K562 (cell line): ENCODE results near the gene FCRL3.

ENCODE experiments used
- ZNF764 ChIP-seq: fragments of 250-450 bp; sonication (Bioruptor Pico); IDR thresholded peaks from 2 replicates; pipeline ENCODE4 v1.4.0; 2020; ENCODE audit warnings: low read depth, mild to moderate bottlenecking, moderate library complexity
- TF ChIP-seq, protein P1 (sequence below): fragments of 250-450 bp; sonication (Bioruptor Pico); IDR thresholded peaks from 2 replicates; pipeline ENCODE4 v1.8.0; 2021; ENCODE audit warnings: moderate library complexity, mild to moderate bottlenecking, inconsistent platforms
- TF ChIP-seq, protein P2 (sequence below), 3 experiments: IDR thresholded peaks in 2 of 3; conservative IDR thresholded peaks in 1 of 3; 2 replicates each; pipeline ENCODE4 v1.5.1; 2011 to 2012; ENCODE audit warnings: low read length in 3 of 3, mild to moderate bottlenecking in 3 of 3, control low read depth in 2 of 3, improper control_type of control experiment in 1 of 3, inconsistent platforms in 1 of 3, low read depth in 1 of 3, mixed read lengths in 1 of 3, moderate library complexity in 1 of 3; ENCODE audit not compliant: insufficient read depth in 2 of 3

DNA sequence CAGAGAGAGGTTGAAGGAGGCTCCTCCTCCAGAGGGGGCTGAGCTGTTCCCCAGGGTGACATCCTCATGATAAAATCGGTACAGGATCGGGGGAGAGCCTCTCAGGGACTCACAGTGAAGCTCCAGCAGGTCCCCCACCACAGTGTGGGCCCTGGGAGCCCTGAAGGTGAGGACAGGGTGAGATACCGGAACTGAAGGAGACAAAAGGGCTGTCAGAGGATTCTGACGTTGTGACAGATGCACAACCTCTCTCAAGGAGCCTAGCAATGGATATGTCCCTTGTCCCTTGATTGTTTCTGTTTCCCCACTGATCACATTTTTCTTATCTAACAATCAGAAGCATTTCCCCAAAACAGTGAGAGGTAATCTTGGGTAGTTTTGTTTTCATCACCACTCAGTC is 5.2 kb downstream of the FCRL3 start:
- TF ChIP-seq, protein P1, sequence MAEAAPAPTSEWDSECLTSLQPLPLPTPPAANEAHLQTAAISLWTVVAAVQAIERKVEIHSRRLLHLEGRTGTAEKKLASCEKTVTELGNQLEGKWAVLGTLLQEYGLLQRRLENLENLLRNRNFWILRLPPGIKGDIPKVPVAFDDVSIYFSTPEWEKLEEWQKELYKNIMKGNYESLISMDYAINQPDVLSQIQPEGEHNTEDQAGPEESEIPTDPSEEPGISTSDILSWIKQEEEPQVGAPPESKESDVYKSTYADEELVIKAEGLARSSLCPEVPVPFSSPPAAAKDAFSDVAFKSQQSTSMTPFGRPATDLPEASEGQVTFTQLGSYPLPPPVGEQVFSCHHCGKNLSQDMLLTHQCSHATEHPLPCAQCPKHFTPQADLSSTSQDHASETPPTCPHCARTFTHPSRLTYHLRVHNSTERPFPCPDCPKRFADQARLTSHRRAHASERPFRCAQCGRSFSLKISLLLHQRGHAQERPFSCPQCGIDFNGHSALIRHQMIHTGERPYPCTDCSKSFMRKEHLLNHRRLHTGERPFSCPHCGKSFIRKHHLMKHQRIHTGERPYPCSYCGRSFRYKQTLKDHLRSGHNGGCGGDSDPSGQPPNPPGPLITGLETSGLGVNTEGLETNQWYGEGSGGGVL (CRISPR knock-in tag), result no peak
- no peak for TF ChIP-seq ZNF764 (CRISPR knock-in tag)
- TF ChIP-seq, protein P2, sequence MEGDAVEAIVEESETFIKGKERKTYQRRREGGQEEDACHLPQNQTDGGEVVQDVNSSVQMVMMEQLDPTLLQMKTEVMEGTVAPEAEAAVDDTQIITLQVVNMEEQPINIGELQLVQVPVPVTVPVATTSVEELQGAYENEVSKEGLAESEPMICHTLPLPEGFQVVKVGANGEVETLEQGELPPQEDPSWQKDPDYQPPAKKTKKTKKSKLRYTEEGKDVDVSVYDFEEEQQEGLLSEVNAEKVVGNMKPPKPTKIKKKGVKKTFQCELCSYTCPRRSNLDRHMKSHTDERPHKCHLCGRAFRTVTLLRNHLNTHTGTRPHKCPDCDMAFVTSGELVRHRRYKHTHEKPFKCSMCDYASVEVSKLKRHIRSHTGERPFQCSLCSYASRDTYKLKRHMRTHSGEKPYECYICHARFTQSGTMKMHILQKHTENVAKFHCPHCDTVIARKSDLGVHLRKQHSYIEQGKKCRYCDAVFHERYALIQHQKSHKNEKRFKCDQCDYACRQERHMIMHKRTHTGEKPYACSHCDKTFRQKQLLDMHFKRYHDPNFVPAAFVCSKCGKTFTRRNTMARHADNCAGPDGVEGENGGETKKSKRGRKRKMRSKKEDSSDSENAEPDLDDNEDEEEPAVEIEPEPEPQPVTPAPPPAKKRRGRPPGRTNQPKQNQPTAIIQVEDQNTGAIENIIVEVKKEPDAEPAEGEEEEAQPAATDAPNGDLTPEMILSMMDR (IDR thresholded peaks at IDR 0.05 in 2 of 3, conservative IDR thresholded peaks at IDR 0.05 in 1 of 3; ENCODE audit: insufficient read depth in 2 of 3, low read depth in 1 of 3, low read length in 3 of 3), result no peak
